IMR-90 (cell line): Measurements from ENCODE around the gene MAPKAPK2. TPM values are rescaled to one million over a fixed set of nuclear protein-coding genes. Genes with fewer than 3 reads are reported as not detected.

Source experiments
- ATAC-seq: fragments of 200-7000 bp; cut with Tn5 transposase; 2 replicates; pipeline ENCODE4 v1.9.1; 2020; ENCODE audit warnings: low read depth, mild to moderate bottlenecking, moderate library complexity
- BruUV-seq: library from RNA; stranded (reverse); fragments of 400-500 nt; replicated peaks from 2 replicates; lab custom pipeline; 2021; lab: Mats Ljungman, UMichigan
- CTCF ChIA-PET: fragments of 300-600 bp; formaldehyde crosslinking; extraction: SDS; loops from one replicate; lab custom pipeline; 2021; ENCODE audit warnings: antibody characterized with exemption; lab: Yijun Ruan, JAX
- POLR2A ChIA-PET: fragments of 300-600 bp; sonication (Branson Sonifier 250); formaldehyde crosslinking; loops from one replicate; lab custom pipeline; 2022; ENCODE audit warnings: antibody characterized with exemption; ENCODE audit not compliant: unreplicated experiment; lab: Charles Lee
- DNase-seq: peaks from one replicate; pipeline ENCODE4 v3.0.0; 2013
- H2AFZ ChIP-seq: replicated peaks from 2 replicates; pipeline ENCODE3; 2013; ENCODE audit warnings: low read length, mild to moderate bottlenecking; ENCODE audit not compliant: poor library complexity
- H2AK5ac ChIP-seq: 2 replicates; pipeline ENCODE4 v1.6.1; 2013; ENCODE audit warnings: low read depth, low read length, inconsistent platforms
- H2AK9ac ChIP-seq: replicated peaks from 2 replicates; pipeline ENCODE3; 2013; ENCODE audit warnings: mild to moderate bottlenecking, low read depth, low read length, moderate library complexity; ENCODE audit not compliant: poor library complexity
- H2BK120ac ChIP-seq: 2 replicates; pipeline ENCODE4 v1.6.1; 2013; ENCODE audit warnings: low read depth, low read length, inconsistent platforms
- H2BK15ac ChIP-seq: 3 replicates; pipeline ENCODE4 v1.6.1; 2013; ENCODE audit warnings: low read depth, low read length, inconsistent platforms
- H2BK20ac ChIP-seq: 2 replicates; pipeline ENCODE4 v1.6.1; 2013; ENCODE audit warnings: low read depth, mild to moderate bottlenecking, inconsistent platforms, low read length, moderate library complexity
- H2BK5ac ChIP-seq: 2 replicates; pipeline ENCODE4 v1.6.1; 2013; ENCODE audit warnings: mild to moderate bottlenecking, low read depth, low read length, inconsistent platforms; ENCODE audit not compliant: poor library complexity, severe bottlenecking
- H3K14ac ChIP-seq: replicated peaks from 2 replicates; pipeline ENCODE4 v1.6.1; 2013; ENCODE audit warnings: low read depth, low read length, inconsistent platforms
- H3K18ac ChIP-seq: 2 replicates; pipeline ENCODE4 v1.6.1; 2013; ENCODE audit warnings: low read depth, low read length, control low read depth
- H3K23ac ChIP-seq: 2 replicates; pipeline ENCODE4 v1.6.1; 2013; ENCODE audit warnings: low read depth, low read length, inconsistent platforms
- H3K27ac ChIP-seq: 2 replicates; pipeline ENCODE4 v1.5.1; 2013; ENCODE audit warnings: mild to moderate bottlenecking, control low read depth, low read length; ENCODE audit not compliant: insufficient read depth
- H3K27me3 ChIP-seq: 2 replicates; pipeline ENCODE4 v1.6.1; 2013; ENCODE audit warnings: low read length; ENCODE audit not compliant: control insufficient read depth, insufficient read depth
- H3K36me3 ChIP-seq: 2 replicates; pipeline ENCODE4 v1.6.1; 2013; ENCODE audit warnings: low read length, mixed read lengths; ENCODE audit not compliant: control insufficient read depth, insufficient read depth
- H3K4ac ChIP-seq: 2 replicates; pipeline ENCODE4 v1.6.1; 2013; ENCODE audit warnings: low read depth, low read length, inconsistent platforms
- H3K4me1 ChIP-seq: 2 replicates; pipeline ENCODE4 v1.6.1; 2013; ENCODE audit warnings: low read length, mixed read lengths; ENCODE audit not compliant: control insufficient read depth, insufficient read depth
- H3K4me2 ChIP-seq: 2 replicates; pipeline ENCODE4 v1.6.1; 2013; ENCODE audit warnings: low read depth, mild to moderate bottlenecking, control low read depth, low read length, moderate library complexity
- H3K4me3 ChIP-seq: 2 replicates; pipeline ENCODE4 v1.5.1; 2013; ENCODE audit warnings: low read depth, mild to moderate bottlenecking, control low read depth, low read length, moderate library complexity; ENCODE audit not compliant: insufficient read depth
- H3K56ac ChIP-seq: 2 replicates; pipeline ENCODE4 v1.6.1; 2013; ENCODE audit warnings: low read length, inconsistent platforms; ENCODE audit not compliant: insufficient read depth; ENCODE audit errors: extremely low read depth
- H3K79me1 ChIP-seq, 2 experiments: 2 replicates each; pipeline ENCODE4 v1.6.1; 2013; ENCODE audit warnings: low read length in 2 of 2, inconsistent platforms in 1 of 2, low read depth in 1 of 2
- H3K9ac ChIP-seq: 2 replicates; pipeline ENCODE4 v1.6.1; 2013; ENCODE audit warnings: low read depth, low read length, control low read depth
- H3K9me1 ChIP-seq: 2 replicates; pipeline ENCODE4 v1.6.1; 2013; ENCODE audit warnings: low read length, inconsistent platforms; ENCODE audit not compliant: insufficient read depth
- H3K9me3 ChIP-seq: 2 replicates; pipeline ENCODE4 v1.6.1; 2013; ENCODE audit warnings: low read length; ENCODE audit not compliant: control insufficient read depth, insufficient read depth
- H4K20me1 ChIP-seq: 2 replicates; pipeline ENCODE4 v1.6.1; 2013; ENCODE audit warnings: low read length, inconsistent platforms; ENCODE audit not compliant: insufficient read depth
- H4K5ac ChIP-seq: 2 replicates; pipeline ENCODE4 v1.6.1; 2013; ENCODE audit warnings: mild to moderate bottlenecking, low read depth, low read length, control low read depth
- H4K8ac ChIP-seq, 2 experiments: 2 replicates each; pipeline ENCODE4 v1.6.1; 2013; ENCODE audit warnings: low read depth in 2 of 2, low read length in 2 of 2, control low read depth in 1 of 2, inconsistent platforms in 1 of 2
- H4K91ac ChIP-seq: 2 replicates; pipeline ENCODE4 v1.6.1; 2013; ENCODE audit warnings: low read depth, low read length, inconsistent platforms; ENCODE audit not compliant: insufficient read depth
- BHLHE40 ChIP-seq: fragments of 150-350 bp; IDR thresholded peaks from 2 replicates; pipeline ENCODE4 v1.6.1; 2016; ENCODE audit warnings: mild to moderate bottlenecking, low read depth, low read length
- CEBPB ChIP-seq: IDR thresholded peaks from 2 replicates; pipeline ENCODE4 v1.6.1; 2012; ENCODE audit warnings: low read depth, low read length, improper control_type of control experiment
- CHD1 ChIP-seq: IDR thresholded peaks from 2 replicates; pipeline ENCODE4 v1.6.1; 2012; ENCODE audit warnings: low read depth, low read length, improper control_type of control experiment
- FOS ChIP-seq: fragments of 150-350 bp; IDR thresholded peaks from 2 replicates; pipeline ENCODE4 v1.6.1; 2016; ENCODE audit warnings: low read depth, low read length
- MAFK ChIP-seq: IDR thresholded peaks from 2 replicates; pipeline ENCODE4 v1.6.1; 2012; ENCODE audit warnings: low read depth, low read length, improper control_type of control experiment
- MAZ ChIP-seq: IDR thresholded peaks from 2 replicates; pipeline ENCODE4 v1.6.1; 2012; ENCODE audit warnings: low read depth, mild to moderate bottlenecking, low read length, improper control_type of control experiment, moderate library complexity, borderline replicate concordance
- MXI1 ChIP-seq: IDR thresholded peaks from 2 replicates; pipeline ENCODE4 v1.6.1; 2012; ENCODE audit warnings: low read depth, mild to moderate bottlenecking, low read length, moderate library complexity, borderline replicate concordance
- NFE2L2 ChIP-seq: fragments of 150-350 bp; IDR thresholded peaks from 2 replicates; pipeline ENCODE4 v1.6.1; 2016; ENCODE audit warnings: low read depth, mild to moderate bottlenecking, low read length
- POLR2A ChIP-seq: IDR thresholded peaks from 2 replicates; pipeline ENCODE4 v1.6.1; 2012; ENCODE audit warnings: mild to moderate bottlenecking, low read depth, low read length
- RAD21 ChIP-seq: IDR thresholded peaks from 2 replicates; pipeline ENCODE4 v1.6.1; 2012; ENCODE audit warnings: low read length, improper control_type of control experiment
- RCOR1 ChIP-seq: IDR thresholded peaks from 2 replicates; pipeline ENCODE4 v1.6.1; 2012; ENCODE audit warnings: mild to moderate bottlenecking, low read length, improper control_type of control experiment; ENCODE audit not compliant: insufficient replicate concordance
- RFX5 ChIP-seq: IDR thresholded peaks from 2 replicates; pipeline ENCODE4 v1.8.0; 2012; ENCODE audit warnings: low read depth, mild to moderate bottlenecking, low read length, moderate library complexity
- SMC3 ChIP-seq: fragments of 150-350 bp; IDR thresholded peaks from 2 replicates; pipeline ENCODE4 v1.6.1; 2016; ENCODE audit warnings: low read depth, mild to moderate bottlenecking, antibody characterized with exemption, low read length, moderate library complexity
- WGBS, 2 experiments: methylation state at CpG; one replicate each; pipeline versions ENCODE4 v1.1.5 to v1.1.7; 2013; ENCODE audit warnings: missing lambda C conversion rate in 2 of 2; ENCODE audit not compliant: insufficient read length in 1 of 2; ENCODE audit errors: extremely low coverage in 2 of 2; 5-methylcytosine and 5-hydroxymethylcytosine counted together
- dilution Hi-C: fragments of 300-500 bp; cut with HindIII; formaldehyde crosslinking; loops from one replicate; pipeline ENCODE4 v1.14.3; 2018; ENCODE audit warnings: low sequenced_read_pairs; ENCODE audit not compliant: unreplicated experiment
- in situ Hi-C: fragments of 300-500 bp; cut with MboI; formaldehyde crosslinking; loops from 3 replicates; pipeline ENCODE4 v1.14.3; 2019; ENCODE audit warnings: low sequenced_read_pairs, inconsistent platforms, mixed read lengths
- intact Hi-C: fragments of 100-400 bp; cut with micrococcal nuclease; formaldehyde crosslinking; loops from 2 replicates; pipeline ENCODE4 v1.10.0; 2022
- polyA plus RNA-seq, 3 experiments: library from polyadenylated mRNA; depleted of rRNA; stranded (reverse); fragments of >200 nt; gene quantifications; 2 replicates each; pipeline ENCODE4 v1.2.3, GENCODE V29; 2012; ENCODE audit warnings: low replicate concordance in 1 of 3
- total RNA-seq: library from RNA; depleted of rRNA; stranded (reverse); fragments of >200 nt; gene quantifications from 2 replicates; pipeline ENCODE4 v1.2.3, GENCODE V29; 2012
- TF ChIP-seq, protein P1 (sequence below): conservative IDR thresholded peaks from 2 replicates; pipeline ENCODE4 v1.5.1; 2012; ENCODE audit warnings: mild to moderate bottlenecking, low read depth, low read length, improper control_type of control experiment
- TF ChIP-seq, protein P2 (sequence below): fragments of 150-350 bp; IDR thresholded peaks from 2 replicates; pipeline ENCODE4 v1.6.1; 2017; ENCODE audit warnings: mild to moderate bottlenecking, antibody characterized with exemption, low read length, low read depth
- TF ChIP-seq, protein P3 (sequence below): fragments of 150-350 bp; IDR thresholded peaks from 2 replicates; pipeline ENCODE4 v1.6.1; 2016; ENCODE audit warnings: low read depth, mild to moderate bottlenecking, low read length, moderate library complexity, borderline replicate concordance

MAPKAPK2 gene
- total and polyA plus RNA-seq, 2 of the 4 experiments (the other 2 are of a cell fraction), result 56.5 to 66.4 TPM

DNA sequence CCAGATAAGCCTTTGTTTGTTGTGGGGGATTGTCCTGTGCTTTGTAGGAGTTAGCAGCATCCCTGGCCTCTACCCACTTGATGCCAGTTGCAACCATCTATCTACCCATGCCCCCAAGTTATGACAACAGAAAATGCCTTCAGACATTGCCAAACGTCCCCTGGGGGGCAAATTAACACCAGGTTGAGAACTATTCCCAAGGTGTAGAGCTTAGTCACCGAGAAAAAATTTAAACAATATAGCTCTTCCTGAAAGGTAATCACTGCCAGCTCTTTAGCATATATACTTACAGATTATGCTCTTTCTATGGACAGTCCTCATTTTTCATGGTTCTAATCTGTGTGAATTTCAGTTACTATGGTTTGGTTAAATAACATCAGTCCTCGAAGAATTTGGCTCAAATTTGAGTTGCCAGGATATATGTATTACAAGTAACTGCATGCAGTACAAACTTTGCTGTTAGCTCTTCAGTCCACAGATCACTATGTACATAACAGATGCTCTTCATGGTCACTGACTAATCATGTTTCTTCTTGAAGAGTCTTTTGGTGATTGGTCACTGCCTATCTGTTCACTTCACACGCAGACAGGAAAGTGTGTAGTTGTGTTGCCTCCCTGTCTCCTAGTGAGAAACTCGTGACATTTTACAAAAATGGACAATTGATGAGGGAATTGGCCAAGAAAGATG, 25.2 kb downstream of the MAPKAPK2 start:
- peak; percentile 68 for DNase-seq
- intact Hi-C loops (no loop called here), in situ Hi-C loops (no loop called here), dilution Hi-C loops (no loop called here)
- ChIA-PET CTCF (interaction anchor here (1.1 to 1.7 kb wide), 3 partner anchors 10 to 79 kb away, joined by 3 to 5 read pairs (median 4); no protein-coding TSS in a partner anchor), POLR2A (no interaction called here)
- peaks cover 62% of the 10 kb centered on the region for H3K9me1 ChIP-seq
- no peak overlapping the region for H3K4ac ChIP-seq
- no peak overlapping the region for H2BK5ac ChIP-seq
- H2BK20ac ChIP-seq, result no peak overlapping the region
- H3K27ac ChIP-seq, result no peak overlapping the region
- H2BK120ac ChIP-seq, result no peak overlapping the region
- no peak overlapping the region for H4K5ac ChIP-seq
- H3K18ac ChIP-seq, result no peak overlapping the region
- no peak overlapping the region for H3K9ac ChIP-seq
- H4K8ac ChIP-seq, result no peak overlapping the region
- H3K14ac ChIP-seq, result no peak overlapping the region
- H2AFZ ChIP-seq, result no peak overlapping the region
- H3K56ac ChIP-seq, result no peak overlapping the region
- no peak overlapping the region for H3K23ac ChIP-seq
- H3K4me2 ChIP-seq, result no peak overlapping the region
- WGBS, 2 experiments, result 79% methylated on average over 3 of the region's 5 CpGs; no CpG with 5 or more reads in 1 of the 2 experiments
- no peak for ATAC-seq
- H2AK9ac ChIP-seq, result no peak overlapping the region
- no peaks in the 10 kb centered on the region for H3K9me3 ChIP-seq
- H3K4me1 ChIP-seq, result peaks cover 44% of the 10 kb centered on the region
- no peak overlapping the region for H2BK15ac ChIP-seq
- no peak overlapping the region for H2AK5ac ChIP-seq
- peaks cover 99% of the 10 kb centered on the region for H4K20me1 ChIP-seq
- BruUV-seq, result no TSS peak
- no peaks in the 10 kb centered on the region for H3K27me3 ChIP-seq
- no peak overlapping the region for H4K91ac ChIP-seq
- H3K79me1 ChIP-seq, result peaks cover 27 to 95% of the 10 kb centered on the region in 2 experiments
- H3K4me3 ChIP-seq, result no peak overlapping the region
- TF ChIP-seq MXI1 (no peak), SMC3 (no peak), POLR2A (no peak), BHLHE40 (no peak), FOS (no peak), MAZ (no peak), CHD1 (no peak), RAD21 (no peak), MAFK (no peak), RFX5 (no peak), NFE2L2 (no peak), CEBPB (no peak), RCOR1 (no peak)
- TF ChIP-seq, protein P1, sequence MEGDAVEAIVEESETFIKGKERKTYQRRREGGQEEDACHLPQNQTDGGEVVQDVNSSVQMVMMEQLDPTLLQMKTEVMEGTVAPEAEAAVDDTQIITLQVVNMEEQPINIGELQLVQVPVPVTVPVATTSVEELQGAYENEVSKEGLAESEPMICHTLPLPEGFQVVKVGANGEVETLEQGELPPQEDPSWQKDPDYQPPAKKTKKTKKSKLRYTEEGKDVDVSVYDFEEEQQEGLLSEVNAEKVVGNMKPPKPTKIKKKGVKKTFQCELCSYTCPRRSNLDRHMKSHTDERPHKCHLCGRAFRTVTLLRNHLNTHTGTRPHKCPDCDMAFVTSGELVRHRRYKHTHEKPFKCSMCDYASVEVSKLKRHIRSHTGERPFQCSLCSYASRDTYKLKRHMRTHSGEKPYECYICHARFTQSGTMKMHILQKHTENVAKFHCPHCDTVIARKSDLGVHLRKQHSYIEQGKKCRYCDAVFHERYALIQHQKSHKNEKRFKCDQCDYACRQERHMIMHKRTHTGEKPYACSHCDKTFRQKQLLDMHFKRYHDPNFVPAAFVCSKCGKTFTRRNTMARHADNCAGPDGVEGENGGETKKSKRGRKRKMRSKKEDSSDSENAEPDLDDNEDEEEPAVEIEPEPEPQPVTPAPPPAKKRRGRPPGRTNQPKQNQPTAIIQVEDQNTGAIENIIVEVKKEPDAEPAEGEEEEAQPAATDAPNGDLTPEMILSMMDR, result no peak
- TF ChIP-seq, protein P2, sequence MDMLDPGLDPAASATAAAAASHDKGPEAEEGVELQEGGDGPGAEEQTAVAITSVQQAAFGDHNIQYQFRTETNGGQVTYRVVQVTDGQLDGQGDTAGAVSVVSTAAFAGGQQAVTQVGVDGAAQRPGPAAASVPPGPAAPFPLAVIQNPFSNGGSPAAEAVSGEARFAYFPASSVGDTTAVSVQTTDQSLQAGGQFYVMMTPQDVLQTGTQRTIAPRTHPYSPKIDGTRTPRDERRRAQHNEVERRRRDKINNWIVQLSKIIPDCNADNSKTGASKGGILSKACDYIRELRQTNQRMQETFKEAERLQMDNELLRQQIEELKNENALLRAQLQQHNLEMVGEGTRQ, result no peak
- TF ChIP-seq, protein P3, sequence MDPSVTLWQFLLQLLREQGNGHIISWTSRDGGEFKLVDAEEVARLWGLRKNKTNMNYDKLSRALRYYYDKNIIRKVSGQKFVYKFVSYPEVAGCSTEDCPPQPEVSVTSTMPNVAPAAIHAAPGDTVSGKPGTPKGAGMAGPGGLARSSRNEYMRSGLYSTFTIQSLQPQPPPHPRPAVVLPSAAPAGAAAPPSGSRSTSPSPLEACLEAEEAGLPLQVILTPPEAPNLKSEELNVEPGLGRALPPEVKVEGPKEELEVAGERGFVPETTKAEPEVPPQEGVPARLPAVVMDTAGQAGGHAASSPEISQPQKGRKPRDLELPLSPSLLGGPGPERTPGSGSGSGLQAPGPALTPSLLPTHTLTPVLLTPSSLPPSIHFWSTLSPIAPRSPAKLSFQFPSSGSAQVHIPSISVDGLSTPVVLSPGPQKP, result no peak
- H3K36me3 ChIP-seq, result no peaks in the 10 kb centered on the region
